Prostate gland (tissue), 2 donors: Measurements from ENCODE around the gene UGGT1.

Experiments used
- CTCF ChIP-seq, 4 experiments: fragments of 200-600 bp in 2 of 4; fragments of 450-650 bp in 2 of 4; sonication (generic) in 2 of 4; IDR thresholded peaks; 1 replicate in 3 of 4; 2 replicates in 1 of 4; pipeline ENCODE4 v1.5.1; 2016 to 2019; ENCODE audit warnings: antibody characterized with exemption in 4 of 4, mild to moderate bottlenecking in 2 of 4, moderate library complexity in 2 of 4
- POLR2A ChIP-seq: fragments of 450-650 bp; IDR thresholded peaks from one replicate; pipeline ENCODE4 v1.6.1; 2016; ENCODE audit warnings: antibody characterized with exemption, mild to moderate bottlenecking
- POLR2AphosphoS5 ChIP-seq: sonication (generic); formaldehyde crosslinking; IDR thresholded peaks from one replicate; pipeline ENCODE4 v1.6.1; 2017; ENCODE audit warnings: antibody characterized with exemption

- TF ChIP-seq CTCF (IDR thresholded peaks at IDR 0.05) = no peak
- TF ChIP-seq POLR2A = no peak
- TF ChIP-seq POLR2AphosphoS5 = no peak
Measured at GRCh38 chr2:128053331-128053730, 37.7 kb upstream of the UGGT1 start.
